Neuronal stem cell (in vitro differentiated cells): ENCODE measurements around the gene KCTD16.

Experiments used
- DNase-seq: peaks from one replicate; pipeline ENCODE4 v3.0.0-alpha.2; 2013; ENCODE audit warnings: low spot score
- H2AFZ ChIP-seq: one replicate; pipeline ENCODE4 v1.6.1; 2013; ENCODE audit warnings: mild to moderate bottlenecking, low read length, inconsistent platforms
- H2AK5ac ChIP-seq: 2 replicates; pipeline ENCODE4 v1.6.1; 2013; ENCODE audit warnings: low read depth, mild to moderate bottlenecking, inconsistent platforms, low read length, moderate library complexity, mixed read lengths
- H2BK120ac ChIP-seq: 2 replicates; pipeline ENCODE4 v1.6.1; 2013; ENCODE audit warnings: low read depth, mild to moderate bottlenecking, inconsistent platforms, low read length, moderate library complexity, mixed read lengths
- H2BK12ac ChIP-seq: one replicate; pipeline ENCODE4 v1.6.1; 2013; ENCODE audit warnings: low read length, inconsistent platforms
- H2BK15ac ChIP-seq: 2 replicates; pipeline ENCODE4 v1.6.1; 2013; ENCODE audit warnings: mild to moderate bottlenecking, low read length, inconsistent platforms, mixed read lengths
- H2BK5ac ChIP-seq: one replicate; pipeline ENCODE4 v1.6.1; 2013; ENCODE audit warnings: inconsistent platforms, mild to moderate bottlenecking, low read length, moderate library complexity
- H3K14ac ChIP-seq: one replicate; pipeline ENCODE4 v1.6.1; 2013; ENCODE audit warnings: low read length, inconsistent platforms
- H3K18ac ChIP-seq: 2 replicates; pipeline ENCODE4 v1.6.1; 2013; ENCODE audit warnings: low read length, inconsistent platforms
- H3K23ac ChIP-seq: 2 replicates; pipeline ENCODE4 v1.6.1; 2013; ENCODE audit warnings: low read depth, mild to moderate bottlenecking, mixed read lengths, low read length, inconsistent platforms; ENCODE audit not compliant: poor library complexity
- H3K27ac ChIP-seq: replicated peaks from 3 replicates; pipeline ENCODE4 v1.5.1; 2013; ENCODE audit warnings: low read length, inconsistent platforms
- H3K27me3 ChIP-seq, 3 experiments: 2 replicates each; pipeline ENCODE4 v1.6.1; 2013; ENCODE audit warnings: low read length in 3 of 3, mild to moderate bottlenecking in 2 of 3, inconsistent platforms in 1 of 3, low read depth in 1 of 3, mixed read lengths in 1 of 3, moderate library complexity in 1 of 3; ENCODE audit not compliant: control insufficient read depth in 3 of 3, insufficient read depth in 3 of 3
- H3K36me3 ChIP-seq, 2 donors: replicated peaks in 1 of 2; 2 replicates each; pipeline ENCODE4 v1.6.1; 2013; ENCODE audit warnings: low read length in 2 of 2; ENCODE audit not compliant: control insufficient read depth in 2 of 2, insufficient read depth in 2 of 2
- H3K4ac ChIP-seq: 2 replicates; pipeline ENCODE4 v1.6.1; 2013; ENCODE audit warnings: inconsistent platforms, mild to moderate bottlenecking, low read length, moderate library complexity
- H3K4me1 ChIP-seq, 2 donors: 1 replicate in 1 of 2; 2 replicates in 1 of 2; pipeline ENCODE4 v1.6.1; 2013; ENCODE audit warnings: low read length in 2 of 2, low read depth in 1 of 2; ENCODE audit not compliant: control insufficient read depth in 2 of 2, insufficient read depth in 1 of 2
- H3K4me2 ChIP-seq: one replicate; pipeline ENCODE4 v1.6.1; 2013; ENCODE audit warnings: mild to moderate bottlenecking, low read length, inconsistent platforms; ENCODE audit not compliant: insufficient read depth, poor library complexity, severe bottlenecking
- H3K4me3 ChIP-seq, 2 donors: 2 replicates each; pipeline ENCODE4 v1.5.1; 2013; ENCODE audit warnings: low read length in 2 of 2, mild to moderate bottlenecking in 2 of 2, inconsistent platforms in 1 of 2, moderate library complexity in 1 of 2
- H3K79me1 ChIP-seq: one replicate; pipeline ENCODE4 v1.6.1; 2013; ENCODE audit warnings: low read depth, mild to moderate bottlenecking, inconsistent platforms, low read length, moderate library complexity
- H3K9ac ChIP-seq: one replicate; pipeline ENCODE4 v1.6.1; 2013; ENCODE audit warnings: mild to moderate bottlenecking, low read depth, low read length, inconsistent platforms; ENCODE audit not compliant: poor library complexity
- H3K9me3 ChIP-seq, 2 donors: replicated peaks in 1 of 2; 2 replicates each; pipeline versions ENCODE3 to v1.6.1; 2013; ENCODE audit warnings: low read length in 2 of 2, mild to moderate bottlenecking in 2 of 2, inconsistent platforms in 1 of 2, low read depth in 1 of 2, mixed read lengths in 1 of 2, moderate library complexity in 1 of 2; ENCODE audit not compliant: control insufficient read depth in 2 of 2, insufficient read depth in 1 of 2
- H4K8ac ChIP-seq: one replicate; pipeline ENCODE4 v1.6.1; 2013; ENCODE audit warnings: low read depth, mild to moderate bottlenecking, inconsistent platforms, low read length, moderate library complexity
- H4K91ac ChIP-seq: one replicate; pipeline ENCODE4 v1.6.1; 2013; ENCODE audit warnings: low read length, low read depth, mild to moderate bottlenecking, inconsistent platforms; ENCODE audit not compliant: poor library complexity
- WGBS, 2 donors: extraction: QIAGEN DNeasy Blood & Tissue Kit; methylation state at CpG; one replicate each; pipeline ENCODE4 v1.1.7; 2013; ENCODE audit warnings: missing lambda C conversion rate in 2 of 2, mixed read lengths in 1 of 2; ENCODE audit not compliant: insufficient read length in 2 of 2, insufficient replicate concordance in 1 of 2; ENCODE audit errors: extremely low coverage in 2 of 2; 5-methylcytosine and 5-hydroxymethylcytosine counted together

Gene KCTD16

DNA sequence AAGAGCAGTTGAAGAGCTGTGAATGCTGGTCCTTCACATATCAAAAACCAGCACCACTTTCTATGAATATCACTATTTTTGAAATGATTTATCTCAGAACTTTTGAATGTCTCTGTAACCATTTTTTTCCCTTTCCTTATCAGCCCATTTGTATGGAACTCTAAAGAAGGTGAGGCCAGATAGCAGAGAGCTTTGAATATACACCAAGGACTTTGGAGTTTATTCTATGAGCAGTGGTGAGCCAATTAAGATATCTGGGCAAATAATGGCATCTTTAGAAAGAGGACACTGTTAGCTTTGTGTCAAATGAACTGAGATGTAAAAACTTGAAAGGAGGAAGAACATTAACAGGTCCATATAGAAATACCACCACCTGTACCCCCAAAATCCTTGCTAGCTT lies 22.0 kb downstream of the KCTD16 start:
- no peaks in the 10 kb centered on the region for H3K9me3 ChIP-seq
- no peak overlapping the region for H3K4me2 ChIP-seq
- H3K36me3 ChIP-seq = no peaks in the 10 kb centered on the region
- no peak overlapping the region for H3K23ac ChIP-seq
- H3K79me1 ChIP-seq = no peaks in the 10 kb centered on the region
- no peak overlapping the region for H2BK12ac ChIP-seq
- H2BK5ac ChIP-seq = no peak overlapping the region
- H2BK15ac ChIP-seq = no peak overlapping the region
- H3K27me3 ChIP-seq = no peaks in the 10 kb centered on the region
- H3K9ac ChIP-seq = no peak overlapping the region
- no peak overlapping the region for H3K14ac ChIP-seq
- no peak overlapping the region for H4K91ac ChIP-seq
- no peak overlapping the region for H3K18ac ChIP-seq
- H2AK5ac ChIP-seq = no peak overlapping the region
- no peak overlapping the region for H4K8ac ChIP-seq
- no peaks in the 10 kb centered on the region for H3K4me1 ChIP-seq
- no peak overlapping the region for H2BK120ac ChIP-seq
- no peak overlapping the region for H3K4me3 ChIP-seq
- no peak overlapping the region for H3K4ac ChIP-seq
- no peak overlapping the region for H3K27ac ChIP-seq
- no peak for DNase-seq
- no peak overlapping the region for H2AFZ ChIP-seq

DNA sequence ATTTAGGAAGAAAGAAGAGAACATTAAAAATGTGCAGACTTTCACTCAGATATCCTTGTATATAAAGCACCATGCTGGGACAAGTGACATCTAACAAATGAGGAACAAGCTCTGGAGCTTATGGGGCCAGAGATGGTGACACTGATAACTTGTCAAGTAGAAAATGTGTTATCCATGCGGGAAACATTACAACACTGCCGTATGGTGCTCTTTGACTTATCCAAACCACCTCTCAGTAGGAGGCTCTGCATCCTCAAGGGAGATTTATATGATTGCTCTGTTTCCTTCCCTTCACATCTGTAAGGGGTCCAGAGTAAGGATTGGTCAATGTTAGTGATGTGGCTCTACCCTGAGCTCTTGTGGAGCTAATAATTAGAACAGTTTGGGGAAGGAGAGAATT lies 23.5 kb downstream of the KCTD16 start:
- no peak overlapping the region for H4K91ac ChIP-seq
- WGBS, 2 donors = no CpG with 5 or more reads among the region's 2 CpGs

DNA sequence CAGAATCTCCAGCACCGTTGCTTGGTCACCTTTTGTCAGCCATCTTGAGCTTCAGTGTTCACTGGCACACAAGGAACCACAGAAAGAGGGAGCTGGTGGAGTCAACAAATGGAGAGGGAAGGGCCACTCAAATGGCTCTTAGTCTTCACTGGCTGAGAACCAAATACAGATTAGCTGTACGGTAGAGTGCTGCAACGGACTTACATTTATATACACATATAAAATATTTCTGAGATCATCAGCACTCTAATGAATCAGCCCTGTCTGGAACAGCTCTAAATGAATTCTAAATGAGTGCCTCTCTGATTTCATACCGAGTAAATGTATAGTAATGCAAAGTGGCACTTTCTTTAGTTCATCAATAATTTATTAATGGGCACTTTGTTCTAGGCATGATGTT lies 24.8 kb downstream of the KCTD16 start:
- Histone ChIP-seq H3K9me3 (no peaks in the 10 kb centered on the region), H2AK5ac (no peak overlapping the region), H3K27ac (no peak overlapping the region), H3K4me1 (no peaks in the 10 kb centered on the region), H3K4me2 (no peak overlapping the region), H3K36me3 (no peaks in the 10 kb centered on the region), H2AFZ (peak overlapping the region; percentile 47), H4K8ac (no peak overlapping the region), H3K9ac (no peak overlapping the region), H2BK120ac (no peak overlapping the region), H3K23ac (no peak overlapping the region), H3K4ac (no peak overlapping the region), H2BK5ac (no peak overlapping the region), H3K4me3 (no peak overlapping the region), H4K91ac (no peak overlapping the region), H2BK15ac (no peak overlapping the region), H3K14ac (no peak overlapping the region), H2BK12ac (no peak overlapping the region), H3K79me1 (no peaks in the 10 kb centered on the region), H3K27me3 (no peaks in the 10 kb centered on the region), H3K18ac (no peak overlapping the region)
- WGBS, 2 donors = no CpG with 5 or more reads among the region's 4 CpGs
- DNase-seq = no peak

More for the DNA sequence above, 23.5 kb downstream of the KCTD16 start:
- Histone ChIP-seq H2BK15ac (no peak overlapping the region), H3K36me3 (no peaks in the 10 kb centered on the region), H4K8ac (no peak overlapping the region), H2AFZ (no peak overlapping the region), H3K27me3 (no peaks in the 10 kb centered on the region), H3K27ac (no peak overlapping the region), H3K4ac (no peak overlapping the region), H3K9me3 (no peaks in the 10 kb centered on the region), H3K4me1 (no peaks in the 10 kb centered on the region), H3K4me2 (no peak overlapping the region), H3K18ac (no peak overlapping the region), H2AK5ac (no peak overlapping the region), H3K23ac (no peak overlapping the region), H2BK5ac (no peak overlapping the region), H3K14ac (no peak overlapping the region), H2BK12ac (no peak overlapping the region), H3K4me3 (no peak overlapping the region), H3K9ac (no peak overlapping the region), H3K79me1 (no peaks in the 10 kb centered on the region), H2BK120ac (no peak overlapping the region)
- no peak for DNase-seq

DNA sequence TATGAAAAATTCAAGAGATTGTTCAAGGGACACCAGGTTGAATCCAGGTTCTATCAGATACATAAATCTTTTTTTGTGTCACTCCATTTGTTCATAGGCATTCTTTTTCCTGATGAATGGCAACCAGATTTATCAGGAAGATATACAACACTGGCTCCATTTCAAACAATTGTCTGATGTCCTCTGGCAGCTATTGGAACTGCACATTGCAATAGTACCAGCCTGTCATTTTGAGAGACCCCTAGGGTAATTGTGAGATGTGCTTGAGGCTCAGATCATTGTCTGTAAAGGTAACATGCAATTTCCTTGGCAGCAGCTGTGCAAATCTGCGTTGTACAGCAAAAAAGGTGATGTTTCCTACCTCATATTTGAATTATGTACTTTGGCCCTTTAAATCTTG lies 25.9 kb downstream of the KCTD16 start:
- Histone ChIP-seq H3K4me2 (no peak overlapping the region), H3K4me1 (no peaks in the 10 kb centered on the region), H2BK12ac (no peak overlapping the region), H3K27ac (no peak overlapping the region), H3K14ac (no peak overlapping the region), H2AK5ac (no peak overlapping the region), H3K9ac (no peak overlapping the region), H2BK15ac (no peak overlapping the region), H2AFZ (no peak overlapping the region), H3K36me3 (no peaks in the 10 kb centered on the region), H3K79me1 (no peaks in the 10 kb centered on the region), H3K18ac (no peak overlapping the region), H3K27me3 (no peaks in the 10 kb centered on the region), H3K9me3 (no peaks in the 10 kb centered on the region), H2BK120ac (no peak overlapping the region), H4K8ac (no peak overlapping the region), H4K91ac (no peak overlapping the region), H3K4me3 (no peak overlapping the region), H3K23ac (no peak overlapping the region), H3K4ac (no peak overlapping the region), H2BK5ac (no peak overlapping the region)
- no peak for DNase-seq
- WGBS, 2 donors = no CpG with 5 or more reads among the region's 1 CpG
